HepG2 (cell line): ENCODE data around the gene SWSAP1. TPM values are rescaled to one million over a fixed set of nuclear protein-coding genes. Genes with fewer than 3 reads are reported as not detected.

Experiments
- GATAD2A ChIP-seq: IDR thresholded peaks from 2 replicates; pipeline ENCODE4 v1.6.1; 2016
- KDM6A ChIP-seq: IDR thresholded peaks from 2 replicates; pipeline ENCODE4 v1.6.1; 2016; ENCODE audit warnings: low read depth
- KLF9 ChIP-seq: IDR thresholded peaks from 2 replicates; pipeline ENCODE4 v1.6.1; 2016; ENCODE audit warnings: low read depth
- MYNN ChIP-seq: sonication (generic); formaldehyde crosslinking; IDR thresholded peaks from 2 replicates; pipeline ENCODE4 v1.4.0; 2020; ENCODE audit warnings: mild to moderate bottlenecking, low read depth, missing genetic modification reagents
- POLR2A ChIP-seq, 2 experiments: IDR thresholded peaks; 2 replicates each; pipeline ENCODE4 v1.6.1; 2011; ENCODE audit warnings: low read depth in 2 of 2, low read length in 2 of 2, mild to moderate bottlenecking in 1 of 2, moderate library complexity in 1 of 2; ENCODE audit not compliant: insufficient read depth in 1 of 2
- RFX1 ChIP-seq: fragments of 450-650 bp; IDR thresholded peaks from 2 replicates; pipeline ENCODE4 v1.6.1; 2017
- SAP130 ChIP-seq: IDR thresholded peaks from 2 replicates; pipeline ENCODE4 v1.6.1; 2016; ENCODE audit warnings: low read depth
- SP140L ChIP-seq: sonication (generic); formaldehyde crosslinking; IDR thresholded peaks from 2 replicates; pipeline ENCODE4 v1.4.0; 2020; ENCODE audit warnings: missing genetic modification reagents, borderline replicate concordance
- SRSF4 ChIP-seq: fragments of 200-400 bp; formaldehyde crosslinking; IDR thresholded peaks from one replicate; pipeline ENCODE4 v1.6.1; 2018; ENCODE audit warnings: mild to moderate bottlenecking, low read depth, low read length, moderate library complexity; ENCODE audit not compliant: poor library complexity, severe bottlenecking
- TOPORS ChIP-seq: sonication (generic); formaldehyde crosslinking; IDR thresholded peaks from 2 replicates; pipeline ENCODE4 v1.8.0; 2023; ENCODE audit warnings: mild to moderate bottlenecking, missing genetic modification reagents
- TSC22D2 ChIP-seq: sonication (generic); formaldehyde crosslinking; IDR thresholded peaks from 2 replicates; pipeline ENCODE4 v1.5.1; 2020; ENCODE audit warnings: missing genetic modification reagents, mild to moderate bottlenecking, borderline replicate concordance
- ZBTB7A ChIP-seq: sonication (generic); formaldehyde crosslinking; IDR thresholded peaks from 2 replicates; pipeline ENCODE4 v1.8.0; 2022; ENCODE audit warnings: mild to moderate bottlenecking, missing genetic modification reagents
- ZMYM3 ChIP-seq: sonication (generic); formaldehyde crosslinking; IDR thresholded peaks from 2 replicates; pipeline ENCODE4 v1.5.1; 2020; ENCODE audit warnings: mild to moderate bottlenecking, missing genetic modification reagents
- ZNF34 ChIP-seq: sonication (generic); formaldehyde crosslinking; IDR thresholded peaks from 2 replicates; pipeline ENCODE4 v1.4.0; 2020; ENCODE audit warnings: mild to moderate bottlenecking, missing genetic modification reagents, borderline replicate concordance
- ZNF496 ChIP-seq: sonication (generic); formaldehyde crosslinking; IDR thresholded peaks from 2 replicates; pipeline ENCODE4 v1.8.1; 2023; ENCODE audit warnings: mild to moderate bottlenecking, moderate library complexity, missing genetic modification reagents; ENCODE audit not compliant: insufficient replicate concordance
- ZNF501 ChIP-seq: sonication (generic); formaldehyde crosslinking; IDR thresholded peaks from 2 replicates; pipeline ENCODE4 v1.5.1; 2020; ENCODE audit warnings: mild to moderate bottlenecking, moderate library complexity, missing genetic modification reagents
- ZNF543 ChIP-seq: sonication (generic); formaldehyde crosslinking; IDR thresholded peaks from 2 replicates; pipeline ENCODE4 v1.4.0; 2020; ENCODE audit warnings: mild to moderate bottlenecking, missing genetic modification reagents
- ZNF547 ChIP-seq: sonication (generic); formaldehyde crosslinking; IDR thresholded peaks from 2 replicates; pipeline ENCODE4 v1.5.1; 2020; ENCODE audit warnings: mild to moderate bottlenecking, missing genetic modification reagents
- ZNF572 ChIP-seq: sonication (generic); formaldehyde crosslinking; IDR thresholded peaks from 2 replicates; pipeline ENCODE4 v1.5.1; 2020; ENCODE audit warnings: mild to moderate bottlenecking, missing genetic modification reagents
- ZNF589 ChIP-seq: sonication (generic); formaldehyde crosslinking; conservative IDR thresholded peaks from 2 replicates; pipeline ENCODE4 v1.8.0; 2022; ENCODE audit warnings: mild to moderate bottlenecking, moderate library complexity, missing genetic modification reagents
- ZNF614 ChIP-seq: IDR thresholded peaks from 2 replicates; pipeline ENCODE4 v1.6.1; 2018; ENCODE audit warnings: missing biosample characterization, missing genetic modification reagents, inconsistent platforms, borderline replicate concordance
- ZNF768 ChIP-seq: sonication (generic); formaldehyde crosslinking; IDR thresholded peaks from 2 replicates; pipeline ENCODE4 v1.4.0; 2020; ENCODE audit warnings: missing genetic modification reagents
- ZNF775 ChIP-seq: sonication (generic); formaldehyde crosslinking; IDR thresholded peaks from 2 replicates; pipeline ENCODE4 v1.4.0; 2020; ENCODE audit warnings: missing genetic modification reagents, mild to moderate bottlenecking, moderate library complexity, borderline replicate concordance
- polyA plus RNA-seq, 8 experiments: library from polyadenylated mRNA; depleted of rRNA in 3 of 8; stranded (reverse) in 7 of 8; unstranded in 1 of 8; fragments of >200 nt; fragmentation: Illumina TruSeq in 4 of 8; extraction: Trizol in 4 of 8; gene quantifications; 2 replicates each; pipeline versions ENCODE4 v1.2.1 to v1.2.3, GENCODE V29; 2011 to 2016; ENCODE audit warnings: low read depth in 4 of 8, missing spikeins in 1 of 8, mixed read lengths in 1 of 8; ENCODE audit not compliant: insufficient read depth in 1 of 8
- total RNA-seq, 5 experiments: library from RNA; depleted of rRNA; stranded (reverse); fragments of >200 nt; fragmentation: Illumina TruSeq; extraction: Trizol; gene quantifications; 2 replicates each; pipeline ENCODE4 v1.2.3, GENCODE V29; 2016; ENCODE audit warnings: low read depth in 1 of 5
- TF ChIP-seq, protein P1 (sequence below): sonication (generic); formaldehyde crosslinking; IDR thresholded peaks from 2 replicates; pipeline ENCODE4 v1.4.0; 2020; ENCODE audit warnings: missing genetic modification reagents, borderline replicate concordance
- TF ChIP-seq, protein P2 (sequence below): IDR thresholded peaks from 2 replicates; pipeline ENCODE4 v1.6.1; 2018; ENCODE audit warnings: missing genetic modification reagents, mild to moderate bottlenecking, missing compliant biosample characterization
- TF ChIP-seq, protein P3 (sequence below): IDR thresholded peaks from 2 replicates; pipeline ENCODE4 v1.6.1; 2016; ENCODE audit warnings: mild to moderate bottlenecking, missing biosample characterization, missing genetic modification reagents

Gene SWSAP1
- total and polyA plus RNA-seq, 2 of the 13 experiments (the other 11 are each of a cell fraction or from before 2014, with no cell fraction given): 2.7 to 3.3 TPM

DNA sequence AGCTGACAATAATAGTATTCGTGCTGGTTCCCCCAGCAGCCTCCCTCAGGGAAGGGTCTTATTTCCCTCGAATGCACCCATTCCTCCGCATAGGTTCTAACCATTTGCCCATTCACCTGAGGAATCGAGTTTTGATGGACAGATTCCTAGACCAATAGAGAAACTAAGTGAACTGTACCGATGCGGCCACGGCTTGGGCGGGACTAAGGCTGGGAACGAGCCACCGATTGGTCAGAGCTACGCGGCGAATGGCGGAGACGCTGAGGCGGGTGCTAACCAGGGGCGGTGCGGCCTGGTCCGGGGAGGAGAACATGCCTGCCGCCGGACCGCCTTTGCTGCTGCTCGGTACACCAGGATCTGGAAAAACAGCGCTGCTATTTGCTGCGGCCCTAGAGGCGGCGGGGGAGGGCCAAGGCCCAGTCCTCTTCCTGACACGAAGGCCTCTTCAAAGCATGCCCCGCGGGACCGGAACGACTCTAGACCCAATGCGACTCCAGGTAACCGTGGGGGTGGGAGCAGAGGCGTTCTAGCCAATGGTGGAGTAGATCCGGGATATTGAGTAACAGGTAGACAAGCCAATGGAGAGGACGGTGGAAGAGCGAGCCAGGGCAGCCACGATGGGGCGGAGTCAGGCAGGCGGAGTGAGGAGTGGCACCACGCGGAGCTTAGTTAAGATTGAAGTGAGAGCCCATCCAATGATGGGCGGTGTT, at the start of gene SWSAP1 (continued):
- TF ChIP-seq ZNF34 (CRISPR knock-in tag) (no peak), KDM6A (CRISPR knock-in tag) (no peak), ZNF572 (no peak), MYNN (CRISPR knock-in tag) (no peak; the same call in 1 of the 2 replicates), ZNF614 (no peak), ZBTB7A (no peak), TSC22D2 (CRISPR knock-in tag) (no peak; the same call in 1 of the 2 replicates), ZNF589 (CRISPR knock-in tag) (peak; percentile 64; the same call in 1 of the 2 replicates), KLF9 (CRISPR knock-in tag) (no peak), RFX1 (no peak; the same call in 1 of the 2 replicates), SAP130 (CRISPR knock-in tag) (peak; percentile 84), ZNF496 (CRISPR knock-in tag) (no peak), SP140L (CRISPR knock-in tag) (no peak; the same call in 1 of the 2 replicates), SRSF4 (no peak), TOPORS (0 out of 2 replicates have a peak, but pooled peaks have one; percentile 31), ZNF768 (CRISPR knock-in tag) (peak; percentile 68; the same call in 1 of the 2 replicates), POLR2A (IDR thresholded peaks at IDR 0.05; ENCODE audit: insufficient read depth in 1 of 2, low read depth in 2 of 2, low read length in 2 of 2) (peak; percentile 66 to 87; a peak in 3 of 4 replicates), ZNF775 (no peak), ZNF543 (CRISPR knock-in tag) (no peak), ZNF501 (peak; percentile 92), ZMYM3 (peak; percentile 37; the same call in 1 of the 2 replicates), GATAD2A (CRISPR knock-in tag) (no peak), ZNF547 (peak; percentile 54; the same call in 1 of the 2 replicates)
- TF ChIP-seq, protein P1, sequence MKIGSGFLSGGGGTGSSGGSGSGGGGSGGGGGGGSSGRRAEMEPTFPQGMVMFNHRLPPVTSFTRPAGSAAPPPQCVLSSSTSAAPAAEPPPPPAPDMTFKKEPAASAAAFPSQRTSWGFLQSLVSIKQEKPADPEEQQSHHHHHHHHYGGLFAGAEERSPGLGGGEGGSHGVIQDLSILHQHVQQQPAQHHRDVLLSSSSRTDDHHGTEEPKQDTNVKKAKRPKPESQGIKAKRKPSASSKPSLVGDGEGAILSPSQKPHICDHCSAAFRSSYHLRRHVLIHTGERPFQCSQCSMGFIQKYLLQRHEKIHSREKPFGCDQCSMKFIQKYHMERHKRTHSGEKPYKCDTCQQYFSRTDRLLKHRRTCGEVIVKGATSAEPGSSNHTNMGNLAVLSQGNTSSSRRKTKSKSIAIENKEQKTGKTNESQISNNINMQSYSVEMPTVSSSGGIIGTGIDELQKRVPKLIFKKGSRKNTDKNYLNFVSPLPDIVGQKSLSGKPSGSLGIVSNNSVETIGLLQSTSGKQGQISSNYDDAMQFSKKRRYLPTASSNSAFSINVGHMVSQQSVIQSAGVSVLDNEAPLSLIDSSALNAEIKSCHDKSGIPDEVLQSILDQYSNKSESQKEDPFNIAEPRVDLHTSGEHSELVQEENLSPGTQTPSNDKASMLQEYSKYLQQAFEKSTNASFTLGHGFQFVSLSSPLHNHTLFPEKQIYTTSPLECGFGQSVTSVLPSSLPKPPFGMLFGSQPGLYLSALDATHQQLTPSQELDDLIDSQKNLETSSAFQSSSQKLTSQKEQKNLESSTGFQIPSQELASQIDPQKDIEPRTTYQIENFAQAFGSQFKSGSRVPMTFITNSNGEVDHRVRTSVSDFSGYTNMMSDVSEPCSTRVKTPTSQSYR (CRISPR knock-in tag): 0 out of 2 replicates have a peak, but pooled peaks have one; percentile 22
- TF ChIP-seq, protein P2, sequence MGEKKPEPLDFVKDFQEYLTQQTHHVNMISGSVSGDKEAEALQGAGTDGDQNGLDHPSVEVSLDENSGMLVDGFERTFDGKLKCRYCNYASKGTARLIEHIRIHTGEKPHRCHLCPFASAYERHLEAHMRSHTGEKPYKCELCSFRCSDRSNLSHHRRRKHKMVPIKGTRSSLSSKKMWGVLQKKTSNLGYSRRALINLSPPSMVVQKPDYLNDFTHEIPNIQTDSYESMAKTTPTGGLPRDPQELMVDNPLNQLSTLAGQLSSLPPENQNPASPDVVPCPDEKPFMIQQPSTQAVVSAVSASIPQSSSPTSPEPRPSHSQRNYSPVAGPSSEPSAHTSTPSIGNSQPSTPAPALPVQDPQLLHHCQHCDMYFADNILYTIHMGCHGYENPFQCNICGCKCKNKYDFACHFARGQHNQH (CRISPR knock-in tag): peak; percentile 9
- TF ChIP-seq, protein P3, sequence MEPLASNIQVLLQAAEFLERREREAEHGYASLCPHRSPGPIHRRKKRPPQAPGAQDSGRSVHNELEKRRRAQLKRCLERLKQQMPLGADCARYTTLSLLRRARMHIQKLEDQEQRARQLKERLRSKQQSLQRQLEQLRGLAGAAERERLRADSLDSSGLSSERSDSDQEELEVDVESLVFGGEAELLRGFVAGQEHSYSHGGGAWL (CRISPR knock-in tag): peak; percentile 81; the same call in 1 of the 2 replicates
